CD4-positive, alpha-beta T cell treated with Interleukin-15 for 1 hour (primary cell): ENCODE measurements around the gene ASB11.
"Not testable (repeated sequence)": the region's sequence is repeated elsewhere in the genome, so short reads cannot be mapped to it uniquely, and the experiment has no call there.

Experiments used
- DNase-seq: peaks from one replicate; pipeline ENCODE4 v3.0.0-alpha.2; 2020

Gene ASB11

GRCh38 chrX:15315509-15315908 is at the start of gene ASB11:
Gene ASB11, minus strand, starts transcription at chrX:15315640. Its CDS starts 35 bp downstream, at chrX:15315605.
- DNase-seq: no peak

DNA sequence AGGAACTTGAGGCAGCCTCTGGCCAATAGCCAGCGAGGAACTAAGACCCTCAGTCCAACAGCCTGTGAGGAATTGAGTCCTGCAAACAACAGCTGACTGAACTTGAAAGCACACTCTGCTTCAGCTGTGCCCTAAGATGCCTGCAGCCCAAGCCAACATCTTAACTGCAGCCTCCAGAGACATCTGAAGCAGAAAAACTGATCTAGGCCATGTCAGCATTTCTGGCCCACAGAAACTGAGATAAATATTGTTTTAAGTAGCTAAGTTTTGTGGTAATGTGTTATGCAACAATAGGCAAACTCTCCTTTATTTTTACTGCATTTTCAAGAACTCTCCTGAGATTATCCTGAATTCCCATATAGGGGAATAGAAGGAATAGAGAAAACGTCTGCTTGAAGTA is 44.3 kb upstream of the ASB11 start:
- no peak for DNase-seq

GRCh38 chrX:15358533-15358932 is 43.1 kb upstream of the ASB11 start:
- DNase-seq: no peak

GRCh38 chrX:15356444-15356843 is 41.0 kb upstream of the ASB11 start:
- DNase-seq: no peak

- DNase-seq: no peak
Measured at GRCh38 chrX:15350329-15350996, 35.0 kb upstream of the ASB11 start.

DNA sequence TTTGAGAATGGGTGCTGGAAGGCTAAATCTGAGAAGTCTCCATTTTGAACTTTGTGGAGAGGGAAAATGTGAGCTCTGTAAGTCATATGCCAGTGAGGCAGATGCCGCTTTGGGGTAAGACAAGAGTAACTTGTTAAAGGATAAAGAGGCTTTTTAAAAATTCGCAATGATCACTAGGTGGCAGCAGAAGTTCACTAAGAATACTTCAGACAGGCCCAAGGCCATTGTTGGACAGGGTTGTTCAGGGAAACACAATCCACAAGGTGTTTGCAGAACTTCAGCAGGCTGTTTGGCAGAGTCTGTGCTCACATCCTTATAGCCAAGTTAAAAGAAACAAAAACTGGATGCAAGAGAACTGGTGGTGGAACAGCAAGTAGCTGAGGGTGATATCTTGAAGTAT is 33.6 kb upstream of the ASB11 start:
- DNase-seq: no peak

- no peak for DNase-seq
Measured at GRCh38 chrX:15345976-15346375, 30.5 kb upstream of the ASB11 start.

DNA sequence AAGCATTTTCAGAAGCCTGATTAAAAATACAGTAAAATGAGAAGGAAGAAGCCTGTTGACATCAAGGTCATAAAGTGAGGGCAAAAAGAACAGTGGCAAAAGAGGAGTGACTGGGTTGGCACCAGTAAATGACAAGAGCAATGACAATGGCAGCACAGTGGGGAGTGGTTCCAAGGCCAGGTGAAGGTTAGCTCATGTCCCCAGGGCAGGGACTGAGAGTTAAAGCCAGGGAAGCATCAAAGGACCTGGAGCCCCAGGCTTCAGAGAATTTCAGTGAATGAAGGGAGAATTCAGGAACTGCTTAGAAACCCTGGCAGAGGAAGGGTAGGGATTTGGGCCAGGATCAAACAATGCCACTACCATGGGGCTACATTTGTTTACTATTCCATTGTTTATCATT is 28.7 kb upstream of the ASB11 start:
- DNase-seq: no peak

GRCh38 chrX:15343075-15343476 is 27.6 kb upstream of the ASB11 start:
- DNase-seq: no peak

DNA sequence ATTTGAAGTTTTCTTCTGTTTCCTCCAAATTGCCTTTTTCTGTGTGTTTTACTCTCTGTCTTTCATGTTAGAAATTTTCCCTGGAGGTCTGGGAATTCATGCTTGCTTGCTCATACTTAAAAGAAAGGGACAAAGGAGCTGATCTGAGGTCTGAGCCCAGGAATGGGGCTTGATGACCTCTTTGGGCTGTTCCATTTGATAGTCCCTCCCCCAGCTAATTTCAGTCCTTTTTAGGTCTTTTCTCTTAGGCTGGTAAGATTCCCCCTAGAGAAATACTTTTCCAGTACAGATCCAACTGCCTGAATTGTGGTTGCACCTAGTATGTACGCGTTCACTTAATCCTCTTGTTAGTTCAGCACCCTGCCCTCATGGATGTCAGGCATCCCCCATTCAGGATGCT is 25.4 kb upstream of the ASB11 start:
- DNase-seq: no peak

- DNase-seq: peak; percentile 76
Measured at GRCh38 chrX:15336023-15336413, 20.6 kb upstream of the ASB11 start.

DNA sequence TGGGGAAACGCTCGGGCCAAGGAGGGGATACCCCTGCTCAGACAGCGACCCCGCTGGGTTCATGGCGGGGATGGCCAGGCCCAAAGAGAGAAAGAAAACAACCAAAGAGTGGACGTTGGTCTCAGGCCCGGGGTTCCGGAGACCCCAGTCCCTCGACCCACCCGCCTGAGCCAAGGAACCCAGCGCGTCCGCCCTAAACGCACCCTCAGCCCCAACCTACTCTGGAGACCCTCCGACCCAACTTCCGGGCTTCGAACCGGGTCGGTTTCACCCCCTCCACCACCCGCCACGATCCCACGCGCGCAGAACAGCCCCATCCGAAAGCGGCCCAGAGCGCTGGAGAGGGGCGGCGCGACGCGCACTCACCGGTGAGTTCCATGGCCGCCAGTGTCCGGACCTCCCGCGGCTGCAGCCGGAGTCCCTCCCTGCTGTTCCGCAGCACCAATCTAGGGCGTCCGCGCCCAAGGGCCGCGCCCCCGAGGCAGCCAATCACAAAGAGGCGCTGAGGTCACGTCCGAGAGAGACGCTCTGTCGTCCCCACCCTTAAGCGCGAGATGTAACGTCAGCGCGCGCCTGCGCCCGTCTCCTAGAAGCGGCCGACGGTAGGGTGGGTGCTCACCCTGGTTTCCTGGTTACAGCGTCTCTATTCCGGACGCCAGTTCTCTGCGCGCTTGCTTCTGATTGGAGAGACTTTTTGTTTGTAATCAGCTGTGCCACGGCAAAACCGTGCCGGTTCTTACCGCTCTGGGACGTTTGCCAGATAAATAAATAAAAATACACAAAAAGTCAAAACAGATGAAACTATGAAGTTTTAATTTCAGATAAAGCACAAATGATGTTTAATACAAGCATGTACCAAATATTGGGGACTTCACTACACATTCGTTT is 19.9 kb upstream of the ASB11 start, which contains the start of gene PIGA:
TSS of gene PIGA (minus strand) at position 389 of the 888 bp plus-strand sequence. CDS start 3,593 bp downstream, outside the sequence.
- peak; percentile 96 for DNase-seq

GRCh38 chrX:15334561-15334960 is 19.1 kb upstream of the ASB11 start:
- no peak for DNase-seq

- DNase-seq: no peak
Measured at GRCh38 chrX:15328821-15329220, 13.4 kb upstream of the ASB11 start.

GRCh38 chrX:15328131-15328530 is 12.7 kb upstream of the ASB11 start:
- DNase-seq: no peak

DNA sequence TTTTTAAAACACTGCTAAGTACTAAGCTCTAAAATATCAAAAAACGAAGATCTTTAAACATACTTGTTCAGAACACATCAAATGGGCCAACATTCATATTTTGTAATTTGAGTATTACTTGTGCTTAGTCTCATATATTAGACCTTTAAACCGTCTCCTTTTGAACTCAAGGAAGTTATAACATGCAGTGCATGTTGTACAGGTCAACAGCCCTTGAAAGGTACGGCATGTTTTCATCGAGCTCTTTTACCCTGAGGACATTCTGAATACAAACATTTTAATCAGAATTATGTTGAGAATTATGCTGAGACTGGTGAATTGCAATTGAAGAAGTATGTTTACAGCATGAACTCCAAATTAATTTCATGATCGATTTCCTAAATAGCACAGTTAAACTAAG is 7.0 kb upstream of the ASB11 start:
- no peak for DNase-seq

DNA sequence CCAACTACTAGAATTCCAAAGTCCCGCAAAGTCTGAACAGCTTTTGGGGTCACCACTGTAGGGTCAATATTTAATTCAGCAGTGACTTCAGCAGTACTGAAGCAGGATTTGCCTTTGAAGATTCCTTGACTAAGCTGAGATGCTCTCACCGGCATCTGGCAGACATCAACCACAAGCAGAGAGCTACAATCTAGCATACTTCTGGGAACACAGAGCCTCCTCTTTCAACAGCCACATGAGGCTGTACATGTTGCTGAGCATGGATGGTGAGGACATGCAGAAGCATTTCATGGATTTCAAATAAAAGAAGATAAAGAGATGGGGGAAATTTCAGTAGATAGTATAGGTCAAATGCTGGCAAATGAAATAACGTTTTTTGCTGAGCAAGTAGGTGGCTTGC is 6.6 kb upstream of the ASB11 start:
- no peak for DNase-seq

DNA sequence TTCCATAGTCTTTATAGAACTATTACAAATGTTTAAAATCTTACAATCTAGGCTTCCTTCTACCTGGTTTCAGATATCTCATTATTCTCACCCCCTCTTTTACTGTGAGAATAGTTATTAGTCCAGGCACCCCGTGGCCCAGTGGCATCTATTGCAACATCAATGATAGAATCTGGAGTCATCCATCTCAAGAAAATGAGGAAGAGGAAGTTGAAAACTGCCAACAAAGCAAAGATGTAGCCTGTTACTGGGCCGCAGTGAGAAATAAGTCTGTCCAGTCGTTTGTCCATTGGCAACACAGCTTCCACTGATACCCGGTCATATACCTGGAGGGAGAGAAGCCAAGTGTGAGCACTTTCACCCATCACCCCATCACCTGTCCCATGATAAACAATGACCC is 6.0 kb upstream of the ASB11 start:
- peak; percentile 17 for DNase-seq

- DNase-seq: no peak
Measured at GRCh38 chrX:15320297-15320696, 4.9 kb upstream of the ASB11 start.

- no peak for DNase-seq
Measured at GRCh38 chrX:15319075-15319474, 3.6 kb upstream of the ASB11 start.

GRCh38 chrX:15314472-15314871 is 968 bp downstream of the ASB11 start:
- no peak for DNase-seq

GRCh38 chrX:15311119-15311518 is 4.3 kb downstream of the ASB11 start:
- DNase-seq: no peak

DNA sequence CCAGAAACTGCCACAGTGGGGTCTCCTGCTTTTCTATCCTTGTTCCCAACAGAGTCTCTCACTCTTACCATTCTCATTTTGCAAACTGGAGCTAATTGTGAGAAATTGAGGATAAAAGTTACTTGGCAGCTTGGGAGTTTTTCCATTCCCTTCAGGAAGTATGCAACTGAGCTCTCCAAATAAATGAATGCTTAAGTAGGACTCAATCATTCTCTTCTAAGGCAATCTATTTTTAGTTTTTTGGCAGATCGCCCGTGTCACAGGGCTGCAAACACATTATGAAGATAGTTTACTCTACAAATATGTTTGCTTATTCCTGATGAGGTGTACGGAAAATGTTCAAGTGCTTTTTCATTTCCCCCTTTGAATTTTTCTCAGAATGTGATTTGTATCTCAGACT is 5.3 kb downstream of the ASB11 start:
- DNase-seq: no peak

DNA sequence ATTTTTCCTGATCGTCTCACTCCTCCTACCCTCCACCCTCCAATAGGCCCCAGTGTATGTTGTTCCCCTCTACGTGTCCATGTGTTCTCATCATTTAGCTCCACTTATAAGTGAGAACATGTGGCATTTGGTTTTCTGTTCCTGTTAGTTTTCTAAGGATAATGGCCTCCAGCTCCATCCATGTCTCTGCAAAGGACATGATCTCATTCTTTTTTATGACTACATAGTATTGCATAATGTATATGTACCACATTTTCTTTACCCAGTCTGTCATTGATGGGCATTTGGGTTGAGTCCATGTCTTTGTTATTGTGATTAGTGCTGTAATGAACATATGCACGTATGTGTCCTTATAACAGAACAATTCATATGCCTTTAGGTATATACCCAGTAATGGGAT is 9.5 kb downstream of the ASB11 start:
- DNase-seq: not testable (repeated sequence)
